ENCODE data around the gene KRT78.
"Not testable (repeated sequence)": the region's sequence is repeated elsewhere in the genome, so short reads cannot be mapped to it uniquely, and the experiment has no call there.

KRT78 gene

DNA sequence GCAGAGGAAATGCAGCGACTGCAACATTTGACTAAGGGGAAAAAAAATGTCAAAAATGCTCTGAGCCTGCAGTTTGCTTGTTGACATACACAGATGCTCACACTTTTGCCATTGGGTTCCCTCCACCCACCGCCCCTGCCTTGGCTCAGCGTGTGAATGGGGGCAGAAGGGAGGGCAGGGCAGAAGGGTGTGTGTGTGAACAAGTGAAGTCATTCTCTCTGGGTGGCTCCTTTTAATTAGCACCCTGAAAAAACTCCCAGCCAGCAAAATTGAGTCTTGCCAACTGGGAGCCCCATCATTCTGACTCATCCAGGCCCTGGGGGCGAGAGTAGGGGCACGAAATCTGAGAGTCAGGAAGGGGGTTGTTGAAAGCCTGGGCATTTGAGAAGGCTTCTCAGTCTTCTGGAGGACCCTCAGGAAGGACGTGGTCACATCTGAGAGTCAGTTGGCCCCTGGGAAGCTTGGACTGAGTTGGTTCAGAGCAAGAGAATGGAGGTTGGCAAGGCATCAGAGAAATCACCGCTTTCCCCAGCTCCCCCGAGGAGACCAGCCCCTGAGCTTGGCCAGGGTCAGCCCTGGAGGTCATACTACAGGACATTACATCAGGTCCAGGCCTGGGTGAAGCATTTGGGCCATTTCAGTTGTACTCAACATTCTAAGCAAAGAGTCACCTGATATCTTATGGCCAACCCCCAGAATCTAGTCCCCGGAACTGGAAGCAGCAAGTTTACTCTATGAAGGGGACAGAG lies 22.7 kb upstream of the KRT78 start:
- no peak for DNase-seq (ENCODE audit: low read depth)

DNA sequence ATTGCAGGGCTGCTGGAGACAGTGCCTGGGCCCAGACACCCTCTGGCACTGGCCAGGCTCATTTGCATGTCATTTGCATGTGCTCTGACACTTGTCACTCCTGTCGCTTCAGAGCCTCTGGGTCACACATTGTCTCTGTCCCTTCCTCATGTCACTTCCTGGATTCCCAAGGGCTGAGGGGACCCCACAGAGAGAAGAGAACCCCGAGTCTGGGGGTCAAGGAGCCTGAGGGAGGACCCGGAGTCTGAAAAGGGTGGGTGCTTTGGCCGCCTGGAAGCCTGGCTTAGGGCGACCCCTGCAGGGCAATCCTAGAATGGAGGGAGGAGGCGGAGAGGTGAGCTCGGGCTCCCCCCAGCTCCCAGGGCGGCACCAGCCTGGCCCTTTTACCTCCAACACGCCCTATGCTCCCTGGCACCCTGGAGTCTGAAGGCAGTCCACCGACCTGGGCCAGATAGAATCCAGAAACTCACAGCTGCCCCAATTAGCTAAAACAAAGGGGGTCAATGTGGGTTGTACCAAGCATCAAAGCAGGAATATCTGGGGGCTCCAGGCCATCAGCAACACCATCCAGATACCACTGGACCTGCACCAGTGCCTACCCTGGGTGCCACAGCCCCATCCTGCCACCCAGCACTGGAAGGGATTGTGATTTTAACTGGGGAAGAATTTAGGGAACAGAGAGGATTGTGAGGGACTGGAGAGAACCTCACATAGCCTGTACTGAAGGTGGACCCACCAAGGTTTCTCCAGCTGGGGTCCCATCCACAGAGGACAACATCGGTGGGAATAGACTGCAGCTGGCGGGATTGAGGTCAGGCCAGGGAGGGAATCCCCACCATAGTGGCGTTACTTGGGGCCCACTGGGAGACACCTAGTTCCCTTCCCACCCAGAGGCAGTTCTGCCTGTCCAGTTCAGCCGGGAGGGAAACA lies 21.8 kb upstream of the KRT78 start:
- peak; percentile 83 for DNase-seq (ENCODE audit: low read depth)

DNA sequence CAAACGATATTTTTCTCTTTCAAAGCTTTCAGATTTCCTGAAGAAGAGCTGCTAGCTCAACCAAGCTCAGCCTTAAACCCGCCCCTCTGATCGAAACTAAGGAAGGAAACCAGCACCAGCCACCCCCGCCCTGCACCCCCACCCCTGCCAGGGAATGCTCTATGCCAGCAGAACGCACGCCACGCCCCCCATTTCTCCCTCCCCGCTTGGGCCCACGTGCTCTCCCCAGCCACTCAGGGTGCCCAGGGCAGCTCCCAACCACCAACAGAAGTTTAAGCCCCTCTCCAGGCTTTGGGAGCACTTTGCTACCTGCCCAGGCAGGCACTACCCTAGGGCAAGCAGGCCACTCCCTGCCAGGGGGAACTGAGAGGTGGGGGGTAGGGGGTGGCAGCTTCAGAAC lies 18.8 kb upstream of the KRT78 start:
- DNase-seq (ENCODE audit: low read depth): no peak

DNA sequence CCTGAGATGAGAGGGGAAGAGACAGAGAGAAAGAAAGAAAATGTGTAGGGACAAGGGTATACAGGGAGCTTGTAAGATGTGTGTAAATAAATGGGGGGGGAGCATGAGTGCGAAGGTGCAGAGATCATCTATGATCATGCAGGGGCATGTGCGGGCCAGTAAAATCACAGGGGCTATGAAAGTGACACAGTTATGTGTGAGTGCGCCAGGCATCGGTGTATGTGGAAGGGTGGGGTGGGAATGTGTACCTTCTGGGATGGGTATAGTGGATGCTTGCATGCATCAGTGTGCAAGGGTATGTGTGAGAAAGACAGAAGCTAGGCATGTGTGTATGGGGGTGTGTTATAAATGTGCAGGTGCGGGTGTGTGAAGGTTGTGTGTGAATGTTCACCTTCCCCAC lies 18.4 kb upstream of the KRT78 start:
- DNase-seq (ENCODE audit: low read depth): no peak

DNA sequence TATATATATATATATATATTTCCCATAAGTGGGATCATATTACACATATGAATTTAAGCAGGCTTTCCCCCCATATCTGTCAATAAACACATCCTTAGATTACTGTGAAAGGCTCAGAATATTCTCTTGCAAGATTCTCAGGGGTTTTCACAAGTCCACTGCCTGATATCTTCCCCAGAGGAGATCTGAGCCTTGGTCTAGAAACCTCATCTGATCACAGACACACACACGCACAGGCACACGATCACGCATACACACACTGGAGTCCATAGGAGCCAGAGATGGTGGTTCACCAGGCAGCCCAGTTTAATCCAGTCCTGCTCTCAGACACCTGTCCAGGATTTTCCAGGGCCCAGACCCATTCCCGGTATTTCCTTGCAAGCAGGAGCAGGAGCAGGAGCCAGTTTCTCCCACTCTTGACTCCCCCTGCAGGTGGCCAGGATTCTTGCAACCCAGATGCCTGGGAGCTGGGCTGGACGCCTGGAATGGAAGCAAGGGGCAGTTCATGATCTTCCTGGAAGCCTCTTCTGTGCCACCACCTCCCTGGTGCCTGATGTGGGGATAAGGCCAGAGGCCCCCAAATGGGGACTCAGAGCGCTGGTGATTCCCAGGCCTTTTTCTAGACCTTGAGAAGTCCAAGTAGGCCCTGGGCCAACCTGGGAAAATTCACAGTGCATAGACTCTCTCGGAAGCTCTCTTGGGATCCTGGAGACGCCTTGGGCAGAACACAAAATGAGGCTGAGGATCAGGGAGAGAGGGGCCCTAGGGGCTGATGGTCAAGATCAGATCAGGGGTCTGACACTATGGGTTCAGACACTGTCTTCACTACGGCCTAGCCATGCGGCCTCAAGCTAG lies 16.5 kb upstream of the KRT78 start:
- no peak for DNase-seq (ENCODE audit: low read depth)

DNA sequence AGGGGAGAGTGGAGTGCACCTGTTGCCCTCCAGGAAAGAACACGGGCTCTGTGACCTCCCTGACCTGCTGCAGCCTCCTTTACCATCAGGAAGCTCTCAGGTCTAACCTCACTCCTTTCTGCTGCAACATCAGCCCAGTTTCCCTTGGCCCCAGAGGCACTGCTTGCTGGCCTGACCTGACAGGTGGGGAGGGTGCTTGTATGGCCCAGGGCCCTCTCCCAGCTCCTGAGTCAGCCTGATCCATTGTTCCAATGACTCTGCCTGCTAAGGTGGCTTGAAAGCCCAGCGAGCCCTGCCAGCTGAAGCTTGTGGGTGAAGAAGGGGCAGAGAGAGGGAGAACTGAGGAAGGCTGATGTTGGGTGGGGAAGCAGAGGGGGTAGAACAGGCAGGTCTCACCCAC lies 13.2 kb upstream of the KRT78 start:
- no peak for DNase-seq (ENCODE audit: low read depth)

DNA sequence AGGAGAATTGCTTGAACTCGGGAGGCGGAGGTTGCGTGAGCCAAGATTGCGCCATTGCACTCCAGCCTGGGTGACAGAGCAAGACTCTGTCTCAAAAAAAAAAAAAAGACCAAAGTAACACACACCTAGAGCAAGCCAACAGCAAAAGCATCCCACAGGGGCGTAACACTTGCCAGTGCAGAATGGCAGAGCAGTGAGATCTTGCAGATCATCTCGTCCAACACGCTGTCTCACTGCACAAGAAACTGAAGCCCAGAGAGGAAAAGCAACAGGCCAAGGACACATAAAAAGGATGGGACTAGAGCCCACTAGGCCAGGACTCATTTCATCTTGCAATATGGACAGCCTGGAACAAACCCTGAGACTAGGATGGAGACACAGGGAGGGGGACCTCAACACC lies 12.7 kb upstream of the KRT78 start:
- DNase-seq (ENCODE audit: low read depth): no peak

DNA sequence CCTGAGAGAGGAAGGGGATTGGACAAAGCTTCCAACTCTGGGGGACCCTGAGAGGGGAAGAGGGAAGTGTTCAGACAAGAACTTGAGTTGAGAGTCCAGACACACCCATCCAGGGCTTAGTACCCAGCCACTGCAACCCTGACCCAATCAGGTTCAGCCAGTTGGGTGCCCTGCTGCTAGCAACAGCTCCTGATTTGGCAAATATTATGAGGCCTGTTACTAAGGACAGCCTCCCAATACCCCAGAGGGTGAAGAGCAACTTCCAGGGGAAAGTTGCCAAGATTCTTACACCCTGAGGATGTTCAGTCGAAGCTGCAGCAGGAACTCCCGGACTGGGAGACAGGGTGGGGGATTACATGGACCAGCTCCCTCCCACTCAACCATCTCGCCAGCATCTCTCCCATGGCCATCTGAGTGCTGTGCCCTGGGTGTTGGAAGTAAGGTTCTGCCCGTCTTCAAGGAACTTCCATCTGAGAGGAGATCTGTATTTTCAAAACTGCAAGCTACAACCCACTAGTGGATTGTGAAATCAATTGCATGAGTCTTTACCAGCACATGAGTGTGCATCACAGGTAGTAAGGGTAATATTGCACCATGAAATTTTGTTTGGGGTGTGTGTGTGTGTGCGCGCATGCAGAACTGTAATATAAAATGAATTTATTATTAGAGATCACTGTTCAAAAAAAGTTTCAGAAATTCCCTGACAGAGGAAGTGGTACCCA lies 11.5 kb upstream of the KRT78 start:
- DNase-seq (ENCODE audit: low read depth): no peak

DNA sequence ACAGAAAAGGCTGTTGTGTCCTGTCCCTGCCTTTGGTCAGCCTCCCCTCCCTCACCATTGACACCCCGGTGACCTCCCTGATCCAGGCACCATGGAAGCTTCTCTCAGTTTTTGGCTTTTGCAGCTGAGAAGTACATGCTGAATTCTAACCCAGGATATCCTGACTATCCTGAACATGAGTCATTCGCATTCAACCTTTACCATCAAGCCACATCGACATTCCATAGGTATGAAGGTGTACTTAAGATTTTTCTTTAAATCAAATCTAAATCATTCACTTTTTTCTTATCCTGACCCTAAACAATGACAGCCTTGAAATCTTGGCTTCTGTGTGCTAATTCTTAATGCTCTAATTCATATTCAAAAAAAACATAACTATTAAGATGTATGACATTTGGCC lies 8.7 kb upstream of the KRT78 start:
- DNase-seq (ENCODE audit: low read depth): no peak

DNA sequence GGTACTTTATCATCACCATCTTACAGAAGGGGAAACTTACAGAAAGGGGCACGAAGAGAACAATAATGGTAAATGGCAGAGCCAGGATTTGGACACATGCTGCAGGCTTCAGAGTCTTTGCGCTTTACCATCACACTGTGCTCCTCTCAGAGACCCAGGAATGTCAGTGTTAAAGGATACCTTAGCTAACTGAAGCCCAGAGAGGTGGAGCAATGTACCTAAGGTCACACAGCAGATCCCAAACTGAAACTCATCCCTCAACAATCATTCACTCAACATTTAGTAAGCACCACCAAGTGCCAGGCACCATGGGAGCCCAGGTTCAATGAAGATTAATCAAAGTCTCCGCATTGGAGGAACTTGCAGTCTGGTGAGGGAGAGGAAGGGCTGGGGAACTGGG lies 8.0 kb upstream of the KRT78 start:
- DNase-seq (ENCODE audit: low read depth): no peak

DNA sequence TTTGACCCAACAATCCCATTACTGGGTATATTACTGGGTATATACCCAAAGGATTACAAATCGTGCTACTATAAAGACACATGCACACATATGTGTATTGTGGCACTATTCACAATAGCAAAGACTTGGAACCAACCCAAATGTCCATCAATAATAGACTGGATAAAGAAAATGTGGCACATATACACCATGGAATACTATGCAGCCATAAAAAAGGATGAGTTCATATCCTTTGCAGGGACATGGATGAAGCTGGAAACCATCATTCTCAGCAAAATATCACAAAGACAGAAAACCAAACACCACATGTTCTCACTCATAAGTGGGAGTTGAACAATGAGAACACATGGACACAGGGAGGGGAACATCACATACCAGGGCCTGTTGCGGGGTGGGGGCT lies 7.3 kb upstream of the KRT78 start:
- not testable (repeated sequence) for DNase-seq (ENCODE audit: low read depth)

DNA sequence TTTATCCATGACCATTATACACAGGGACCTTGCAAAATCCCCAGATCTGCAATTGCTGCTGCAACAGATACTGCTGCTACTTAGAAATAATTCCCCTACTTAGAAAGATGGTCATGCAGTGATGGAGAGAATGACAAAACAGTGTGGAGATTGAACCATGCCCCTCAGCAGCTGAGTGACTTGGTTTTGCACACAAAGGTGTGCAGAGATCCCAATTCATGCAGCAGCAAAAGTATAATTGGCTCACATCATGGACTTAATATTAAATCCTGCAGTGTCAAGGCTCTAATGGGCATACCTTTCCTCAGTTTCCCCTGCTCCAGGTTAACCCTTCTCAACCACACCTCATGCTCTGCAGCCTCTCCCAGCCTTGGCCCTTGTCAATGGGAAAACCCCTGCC lies 3.0 kb upstream of the KRT78 start:
- DNase-seq (ENCODE audit: low read depth): no peak

DNA sequence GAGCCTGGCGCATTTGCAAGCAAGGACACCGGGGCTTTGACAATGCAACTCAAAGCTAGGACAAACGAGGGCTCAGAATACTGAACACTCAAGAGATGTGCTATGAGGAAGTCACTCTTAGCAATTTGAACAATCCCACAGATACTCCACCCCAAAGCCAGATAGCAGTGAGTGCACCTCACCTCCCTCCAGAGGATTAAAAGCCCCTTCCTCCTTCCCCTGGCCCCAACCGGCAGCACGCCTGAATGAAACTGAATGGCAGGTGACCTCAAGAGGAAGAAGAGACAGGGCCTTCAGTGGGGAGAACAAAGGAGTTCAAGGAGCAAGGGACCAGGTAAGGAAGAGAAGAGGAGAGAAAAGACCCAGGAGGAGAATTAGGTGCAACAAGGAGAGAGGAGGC lies 1.9 kb upstream of the KRT78 start:
- DNase-seq (ENCODE audit: low read depth): no peak

DNA sequence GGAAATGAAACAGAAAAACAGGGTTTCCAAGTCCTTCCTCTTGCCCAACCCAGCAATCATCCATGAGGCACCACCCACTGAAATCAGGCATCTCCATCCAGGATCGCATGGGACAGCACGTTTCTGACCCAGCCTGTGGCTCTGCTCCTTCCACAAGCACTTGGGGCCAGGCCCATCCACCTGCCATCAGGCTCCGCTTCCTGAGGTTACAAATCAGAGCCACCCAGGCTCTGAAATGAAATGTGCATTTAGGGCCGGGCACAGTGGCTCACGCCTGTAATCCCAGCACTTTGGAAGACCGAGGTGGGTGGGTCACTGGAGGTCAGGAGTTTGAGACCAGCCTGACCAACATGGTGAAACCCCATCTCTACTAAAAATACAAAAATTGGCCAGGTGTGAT lies 717 bp upstream of the KRT78 start:
- DNase-seq (ENCODE audit: low read depth): no peak

DNA sequence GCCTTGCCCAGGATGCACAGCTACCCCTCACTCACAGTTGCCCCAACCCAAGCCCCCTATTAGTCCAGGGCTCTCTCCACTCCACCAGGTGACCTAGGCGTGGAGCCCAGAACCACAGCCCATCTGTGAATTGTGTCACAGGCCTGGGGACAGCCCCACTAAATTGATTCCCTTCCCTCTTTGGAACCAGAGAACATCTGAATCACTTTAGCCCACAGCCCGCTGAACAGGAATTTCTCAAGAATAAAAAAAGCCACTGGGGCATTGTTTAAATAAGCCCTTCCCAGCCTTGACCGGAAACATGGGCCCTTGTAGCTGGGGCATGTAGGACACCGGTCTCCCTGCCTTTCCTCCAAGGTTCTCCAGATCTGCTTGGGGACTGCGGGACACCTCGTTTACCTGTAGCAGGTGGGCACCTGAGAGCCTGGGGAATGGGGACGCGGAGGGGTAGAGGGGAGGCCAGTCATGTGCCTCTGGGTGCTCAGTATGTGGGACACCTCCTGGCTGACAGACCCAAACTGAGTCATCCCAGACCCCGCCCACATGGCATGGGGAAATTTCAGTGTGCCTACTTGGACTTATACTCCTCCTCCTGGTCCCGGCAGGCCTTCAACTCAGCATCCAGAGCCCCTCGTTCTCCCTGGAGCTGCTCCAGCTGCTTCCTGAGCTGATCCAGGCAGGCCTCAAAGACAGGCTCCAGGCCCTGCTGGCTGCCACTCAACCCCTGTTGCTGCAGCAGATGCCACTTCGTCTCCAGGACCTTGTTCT lies 1.3 kb downstream of the KRT78 start:
- DNase-seq (ENCODE audit: low read depth): no peak

DNA sequence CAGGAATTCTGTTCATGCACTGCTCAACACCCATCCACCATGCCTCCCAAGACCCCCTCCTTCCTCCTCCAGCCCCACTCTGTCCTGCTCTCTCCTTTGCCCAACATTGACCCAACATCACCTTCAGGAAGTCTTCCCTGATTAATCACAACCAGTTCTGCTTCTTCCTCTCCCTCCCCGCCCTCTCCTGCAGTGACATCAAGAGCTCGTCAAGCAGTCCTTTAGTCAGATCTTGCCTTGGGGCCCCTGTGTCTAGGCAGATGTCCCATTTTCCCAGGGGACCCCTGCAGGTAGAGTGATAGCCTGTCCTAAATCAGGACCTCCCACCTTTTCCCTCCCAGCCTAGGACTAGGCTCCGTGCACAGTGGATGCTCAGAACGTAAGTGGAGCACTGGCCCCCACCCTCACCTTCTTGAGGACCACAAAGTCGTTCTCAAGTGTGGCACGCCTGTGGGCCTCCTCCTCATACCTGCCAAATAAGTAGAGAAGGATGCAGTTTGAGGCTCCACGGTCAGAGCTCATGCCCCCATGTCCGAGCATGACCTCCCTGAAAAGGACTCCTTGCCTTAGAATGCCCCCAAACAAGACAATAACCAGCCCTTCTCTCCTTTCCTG lies 2.3 kb downstream of the KRT78 start:
- DNase-seq (ENCODE audit: low read depth): no peak

DNA sequence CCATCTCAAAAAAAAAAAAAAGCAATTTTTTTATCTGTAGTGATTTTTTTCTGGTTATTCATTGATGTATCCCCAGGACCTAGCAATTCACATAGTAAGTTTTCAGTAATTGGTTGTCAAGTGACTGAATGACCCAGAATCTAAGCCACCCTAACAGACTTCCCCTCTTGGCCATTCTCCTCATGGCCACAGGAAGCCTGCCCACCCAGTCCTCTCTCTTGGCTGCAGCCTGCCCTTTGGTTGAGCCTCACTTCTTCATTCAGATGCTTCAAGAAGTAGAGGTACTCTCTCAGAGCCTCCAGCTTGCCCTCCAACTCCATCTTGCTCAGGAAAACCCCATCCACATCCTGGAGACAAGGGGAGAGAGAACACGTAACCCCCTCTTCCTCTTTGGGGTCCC lies 2.8 kb downstream of the KRT78 start:
- no peak for DNase-seq (ENCODE audit: low read depth)

DNA sequence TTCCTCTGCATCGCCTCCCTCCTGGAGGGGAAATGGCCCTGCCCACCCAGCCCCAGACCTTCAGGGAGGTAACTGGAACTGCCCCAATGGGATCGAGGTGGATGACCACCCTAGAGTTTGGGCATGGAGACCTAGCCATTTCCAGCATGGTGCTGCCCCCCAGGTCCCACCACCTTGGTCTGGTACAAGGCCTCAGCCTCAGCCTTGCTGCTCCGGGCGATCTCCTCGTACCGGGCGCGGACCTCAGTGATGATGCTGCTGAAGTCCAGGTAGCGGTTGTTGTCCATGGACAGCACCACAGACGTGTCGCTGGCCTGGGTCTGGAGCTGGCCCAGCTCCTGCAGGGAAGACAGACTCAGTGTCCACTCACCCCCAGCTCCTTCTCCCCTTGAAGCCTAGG lies 4.4 kb downstream of the KRT78 start:
- DNase-seq (ENCODE audit: low read depth): no peak

DNA sequence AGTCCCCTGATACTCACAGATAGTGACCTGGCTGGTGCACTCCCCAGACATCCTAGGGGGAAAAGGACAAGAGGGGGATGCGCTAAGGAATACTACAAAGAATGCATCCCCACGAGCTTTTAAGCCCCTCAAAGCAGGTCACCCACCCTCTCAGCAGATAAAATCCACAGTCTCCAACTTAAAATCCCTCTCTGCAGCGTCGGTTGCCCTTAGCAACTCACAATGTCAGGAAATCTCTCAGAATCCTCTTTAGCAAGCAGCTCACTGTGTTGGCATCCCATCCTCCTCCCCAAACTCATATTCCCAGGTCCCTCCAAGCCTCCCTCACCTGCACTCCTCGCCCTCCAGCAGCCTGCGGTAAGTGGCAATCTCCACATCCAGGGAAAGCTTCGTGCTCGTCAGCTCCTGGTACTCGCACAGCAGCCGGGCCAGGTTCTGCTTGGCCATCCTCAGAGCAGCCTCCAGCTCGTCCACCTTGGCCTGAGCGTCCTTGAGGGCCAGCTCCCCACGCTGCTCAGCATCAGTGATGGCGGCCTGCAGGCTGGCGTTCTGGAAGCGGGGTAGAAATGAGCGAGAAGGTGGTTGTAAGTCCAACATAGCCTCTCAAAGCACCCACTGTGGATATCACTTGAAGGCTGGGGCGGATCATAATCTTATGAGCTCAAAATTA lies 9.2 kb downstream of the KRT78 start:
- DNase-seq (ENCODE audit: low read depth): no peak

Data from activated T-cell treated with anti-CD3 and anti-CD28 coated beads for 1 hour (primary cell).